ENCODE measurements around the gene FAM124B.

- TF ChIP-seq CTCF (IDR thresholded peaks at IDR 0.05): no peak
- TF ChIP-seq POLR2A (IDR thresholded peaks at IDR 0.05): no peak
Observed at GRCh38 chr2:224334726-224335125, 67.2 kb downstream of the FAM124B start.
